Transverse colon (tissue), 4 donors: ENCODE measurements around the gene ADGRA3. TPM values are rescaled to one million over a fixed set of nuclear protein-coding genes. Genes with fewer than 3 reads are reported as not detected.

Source experiments
- DNase-seq: peaks from one replicate; pipeline ENCODE4 v3.0.0-alpha.2; 2019
- H3K27ac ChIP-seq, 4 donors: fragments of 200-600 bp; sonication (generic); 2 replicates each; pipeline ENCODE4 v1.5.1; 2016 to 2018; ENCODE audit warnings: inconsistent platforms in 4 of 4
- H3K27me3 ChIP-seq: fragments of 200-600 bp; sonication (generic); 2 replicates; pipeline ENCODE4 v1.5.1; 2017; ENCODE audit warnings: inconsistent platforms
- H3K36me3 ChIP-seq, 4 donors: fragments of 200-600 bp; sonication (generic); 2 replicates each; pipeline ENCODE4 v1.5.1; 2017 to 2019; ENCODE audit warnings: inconsistent platforms in 4 of 4
- H3K4me1 ChIP-seq, 4 donors: fragments of 200-600 bp; sonication (generic); 2 replicates each; pipeline ENCODE4 v1.5.1; 2017 to 2020; ENCODE audit warnings: inconsistent platforms in 4 of 4
- H3K4me3 ChIP-seq, 4 donors: fragments of 200-600 bp; sonication (generic); 1 replicate in 1 of 4; 2 replicates in 3 of 4; pipeline versions ENCODE4 v1.5.1 to v1.6.1; 2017 to 2019; ENCODE audit warnings: inconsistent platforms in 4 of 4
- H3K9me3 ChIP-seq, 2 donors: fragments of 200-600 bp; sonication (generic); 2 replicates each; pipeline ENCODE4 v1.5.1; 2017 to 2019; ENCODE audit warnings: inconsistent platforms in 2 of 2
- CTCF ChIP-seq, 5 experiments: fragments of 200-600 bp in 3 of 5; fragments of 450-650 bp in 2 of 5; sonication (generic) in 3 of 5; IDR thresholded peaks; 1 replicate in 2 of 5; 2 replicates in 3 of 5; pipeline ENCODE4 v1.5.1; 2016 to 2017; ENCODE audit warnings: antibody characterized with exemption in 5 of 5, inconsistent platforms in 3 of 5, mild to moderate bottlenecking in 2 of 5, moderate library complexity in 1 of 5
- EP300 ChIP-seq: sonication (generic); formaldehyde crosslinking; IDR thresholded peaks from one replicate; pipeline ENCODE4 v1.6.1; 2017; ENCODE audit warnings: antibody characterized with exemption, low read depth
- POLR2A ChIP-seq: fragments of 450-650 bp; IDR thresholded peaks from one replicate; pipeline ENCODE4 v1.6.1; 2016; ENCODE audit warnings: antibody characterized with exemption, mild to moderate bottlenecking, moderate library complexity
- POLR2AphosphoS5 ChIP-seq, 3 donors: sonication (generic); formaldehyde crosslinking; IDR thresholded peaks; one replicate each; pipeline ENCODE4 v1.6.1; 2016; ENCODE audit warnings: antibody characterized with exemption in 3 of 3
- WGBS, 2 donors: methylation state at CpG; one replicate each; pipeline ENCODE4 v1.1.5; 2018; ENCODE audit warnings: low coverage in 1 of 2; 5-methylcytosine and 5-hydroxymethylcytosine counted together
- in situ Hi-C, 4 donors: fragments of 200-750 bp; cut with MboI; loops; one replicate each; pipeline versions ENCODE4 v1.15.0 to v1.15.1; 2017; ENCODE audit warnings: low sequenced_read_pairs in 3 of 4, low pct_ligation_motif_present in 1 of 4, low pct_unique_long_range_greater_than_20kb in 1 of 4
- intact Hi-C: fragments of 100-400 bp; cut with DNase I; formaldehyde crosslinking; loops from one replicate; pipeline ENCODE4 v1.15.1; 2023; ENCODE audit warnings: low total_unique reads
- total RNA-seq, 4 donors: library from RNA; depleted of rRNA; stranded (reverse); fragments of >200 nt; gene quantifications; one replicate each; pipeline ENCODE4 v1.1.0, GENCODE V29; 2016

The ADGRA3 gene
- total RNA-seq, 4 donors from 2014 or later = 76.7 to 126 (median 91.1) TPM

GRCh38 chr4:22465349-22465748 is 50.5 kb downstream of the ADGRA3 start:
- no peak for TF ChIP-seq POLR2A
- TF ChIP-seq CTCF (IDR thresholded peaks at IDR 0.05) = no peak
- TF ChIP-seq POLR2AphosphoS5 (IDR thresholded peaks at IDR 0.05) = no peak
- no peak for TF ChIP-seq EP300
- 81 to 92% methylated on average over 1 to 4 of the region's 4 CpGs for WGBS, 2 donors
- intact Hi-C loops = no loop called here
- no peaks in the 10 kb centered on the region for H3K36me3 ChIP-seq
- DNase-seq = no peak
- no peak overlapping the region for H3K27ac ChIP-seq
- no peaks in the 10 kb centered on the region for H3K9me3 ChIP-seq
- no peaks in the 10 kb centered on the region for H3K27me3 ChIP-seq
- in situ Hi-C loops = no loop called here
- H3K4me3 ChIP-seq = no peak overlapping the region
- no peaks in the 10 kb centered on the region for H3K4me1 ChIP-seq

GRCh38 chr4:22463179-22463578 is 52.7 kb downstream of the ADGRA3 start:
- H3K27me3 ChIP-seq = no peaks in the 10 kb centered on the region
- TF ChIP-seq CTCF (IDR thresholded peaks at IDR 0.05) (no peak), POLR2AphosphoS5 (IDR thresholded peaks at IDR 0.05) (no peak), POLR2A (no peak), EP300 (no peak)
- WGBS, 2 donors = 84 to 86% methylated on average over 1 to 5 of the region's 5 CpGs
- H3K4me1 ChIP-seq = no peaks in the 10 kb centered on the region
- H3K36me3 ChIP-seq = no peaks in the 10 kb centered on the region
- intact Hi-C loops = no loop called here
- DNase-seq = no peak
- no peaks in the 10 kb centered on the region for H3K9me3 ChIP-seq
- no peak overlapping the region for H3K27ac ChIP-seq
- in situ Hi-C loops = no loop called here
- H3K4me3 ChIP-seq = no peak overlapping the region

- intact Hi-C loops = no loop called here
- 100% methylated on average over 3 of the region's 3 CpGs; no CpG with 5 or more reads in 1 of the 2 donors for WGBS, 2 donors
- DNase-seq = no peak
- no peaks in the 10 kb centered on the region for H3K27me3 ChIP-seq
- H3K4me1 ChIP-seq = no peaks in the 10 kb centered on the region
- H3K36me3 ChIP-seq = no peaks in the 10 kb centered on the region
- in situ Hi-C loops = no loop called here
- TF ChIP-seq POLR2A (no peak), POLR2AphosphoS5 (IDR thresholded peaks at IDR 0.05) (no peak)
- no peaks in the 10 kb centered on the region for H3K9me3 ChIP-seq
- H3K27ac ChIP-seq = no peak overlapping the region
- no peak overlapping the region for H3K4me3 ChIP-seq
These were observed 53.2 kb downstream of the ADGRA3 start for GRCh38 chr4:22462688-22463087.

- Histone ChIP-seq H3K9me3 (no peaks in the 10 kb centered on the region), H3K4me3 (no peak overlapping the region), H3K4me1 (peaks cover 0 to 2% (median 0%) of the 10 kb centered on the region in 4 donors), H3K27me3 (no peaks in the 10 kb centered on the region), H3K27ac (no peak overlapping the region), H3K36me3 (no peaks in the 10 kb centered on the region)
- intact Hi-C loops = no loop called here
- in situ Hi-C loops = no loop called here
- no peak for TF ChIP-seq EP300
- TF ChIP-seq CTCF (IDR thresholded peaks at IDR 0.05) = no peak
- TF ChIP-seq POLR2A = no peak
- TF ChIP-seq POLR2AphosphoS5 (IDR thresholded peaks at IDR 0.05) = no peak
- no peak for DNase-seq
These were observed 55.6 kb downstream of the ADGRA3 start for GRCh38 chr4:22460266-22460665.

GRCh38 chr4:22458098-22458497 is 57.8 kb downstream of the ADGRA3 start:
- no peak for DNase-seq
- WGBS, 2 donors = 86 to 100% methylated on average over 2 to 4 of the region's 4 CpGs
- Histone ChIP-seq H3K9me3 (no peaks in the 10 kb centered on the region), H3K4me1 (peaks cover 0 to 4% (median 0%) of the 10 kb centered on the region in 4 donors), H3K4me3 (no peak overlapping the region), H3K36me3 (no peaks in the 10 kb centered on the region), H3K27ac (no peak overlapping the region), H3K27me3 (no peaks in the 10 kb centered on the region)
- TF ChIP-seq CTCF (IDR thresholded peaks at IDR 0.05) (no peak), EP300 (no peak), POLR2A (no peak), POLR2AphosphoS5 (IDR thresholded peaks at IDR 0.05) (no peak)
- in situ Hi-C loops (loop anchor here in 1 of 4 donors (10.0 kb wide), 1 partner anchor 63 kb away; no protein-coding TSS in a partner anchor), intact Hi-C loops (no loop called here)
